ENCODE results near the gene ZFP64.

DNA sequence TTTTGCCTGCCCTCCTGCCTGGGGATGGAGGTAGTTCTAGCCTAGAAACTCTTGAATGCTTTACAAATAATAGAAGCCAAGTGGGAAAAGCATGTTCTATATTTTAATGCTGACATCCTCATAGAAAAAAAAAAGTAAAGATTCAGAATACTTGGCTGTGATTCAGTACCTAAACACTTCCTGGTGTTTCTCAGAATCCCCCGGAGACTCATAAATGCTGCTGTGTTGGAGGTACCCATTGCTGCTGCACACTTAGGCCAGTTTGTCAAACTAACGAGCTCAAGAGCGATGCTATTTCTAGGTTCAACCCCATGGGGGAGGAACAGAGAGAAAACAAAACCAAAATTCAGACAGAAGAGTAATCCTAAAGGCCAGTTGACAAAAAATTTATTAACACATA is 38.8 kb upstream of the ZFP64 start:
- no peak for TF ChIP-seq EZH2 (IDR thresholded peaks at IDR 0.05; ENCODE audit: insufficient read depth, low read length)
- TF ChIP-seq CTCF (IDR thresholded peaks at IDR 0.05; ENCODE audit: insufficient read depth, low read depth, low read length): no peak
